HepG2 (cell line): Measurements from ENCODE around the gene MEGF6. TPM values are rescaled to one million over a fixed set of nuclear protein-coding genes. Genes with fewer than 3 reads are reported as not detected.

Experiments
- BCL3 ChIP-seq: sonication (generic); formaldehyde crosslinking; IDR thresholded peaks from 2 replicates; pipeline ENCODE4 v1.5.1; 2020; ENCODE audit warnings: mild to moderate bottlenecking, missing genetic modification reagents, moderate library complexity
- CERS6 ChIP-seq: sonication (generic); formaldehyde crosslinking; IDR thresholded peaks from 2 replicates; pipeline ENCODE4 v1.5.0; 2020; ENCODE audit warnings: missing genetic modification reagents
- E2F5 ChIP-seq: sonication (generic); formaldehyde crosslinking; conservative IDR thresholded peaks from 2 replicates; pipeline ENCODE4 v1.4.0; 2020; ENCODE audit warnings: missing genetic modification reagents
- GTF2F1 ChIP-seq: fragments of 150-350 bp; IDR thresholded peaks from 2 replicates; pipeline ENCODE4 v1.6.1; 2014; ENCODE audit warnings: low read length
- HOMEZ ChIP-seq: IDR thresholded peaks from 2 replicates; pipeline ENCODE4 v1.6.1; 2016; ENCODE audit warnings: low read depth
- NBN ChIP-seq: fragments of 450-650 bp; conservative IDR thresholded peaks from 2 replicates; pipeline ENCODE4 v1.6.1; 2017
- POLR2AphosphoS5 ChIP-seq: IDR thresholded peaks from 2 replicates; pipeline ENCODE4 v1.6.1; 2012; ENCODE audit warnings: low read depth, low read length
- RAD51 ChIP-seq: fragments of 450-650 bp; IDR thresholded peaks from 2 replicates; pipeline ENCODE4 v1.6.1; 2016; ENCODE audit warnings: borderline replicate concordance
- SIX4 ChIP-seq: sonication (generic); formaldehyde crosslinking; IDR thresholded peaks from 2 replicates; pipeline ENCODE4 v1.4.0; 2020; ENCODE audit warnings: missing genetic modification reagents
- SRY ChIP-seq: sonication (generic); formaldehyde crosslinking; IDR thresholded peaks from 2 replicates; pipeline ENCODE4 v1.8.0; 2022; ENCODE audit warnings: mild to moderate bottlenecking, missing genetic modification reagents
- ZFP62 ChIP-seq: sonication (generic); formaldehyde crosslinking; IDR thresholded peaks from 2 replicates; pipeline ENCODE4 v1.4.0; 2020; ENCODE audit warnings: missing genetic modification reagents
- ZFP91 ChIP-seq: sonication (generic); formaldehyde crosslinking; IDR thresholded peaks from 2 replicates; pipeline ENCODE4 v1.9.0; 2022; ENCODE audit warnings: missing genetic modification reagents, mild to moderate bottlenecking, borderline replicate concordance
- ZNF343 ChIP-seq: sonication (generic); formaldehyde crosslinking; IDR thresholded peaks from 2 replicates; pipeline ENCODE4 v1.4.0; 2020; ENCODE audit warnings: mild to moderate bottlenecking, missing genetic modification reagents
- ZNF501 ChIP-seq: sonication (generic); formaldehyde crosslinking; IDR thresholded peaks from 2 replicates; pipeline ENCODE4 v1.5.1; 2020; ENCODE audit warnings: mild to moderate bottlenecking, moderate library complexity, missing genetic modification reagents
- ZNF558 ChIP-seq: sonication (generic); formaldehyde crosslinking; IDR thresholded peaks from 2 replicates; pipeline ENCODE4 v1.9.0; 2022; ENCODE audit warnings: mild to moderate bottlenecking, missing genetic modification reagents, borderline replicate concordance
- ZNF770 ChIP-seq: sonication (generic); formaldehyde crosslinking; IDR thresholded peaks from 2 replicates; pipeline ENCODE4 v1.5.0; 2020; ENCODE audit warnings: mild to moderate bottlenecking, missing genetic modification reagents
- ZNF773 ChIP-seq: sonication (generic); formaldehyde crosslinking; IDR thresholded peaks from 2 replicates; pipeline ENCODE4 v1.4.0; 2020; ENCODE audit warnings: missing genetic modification reagents, borderline replicate concordance
- ZNF777 ChIP-seq: sonication (generic); formaldehyde crosslinking; IDR thresholded peaks from 2 replicates; pipeline ENCODE4 v1.4.0; 2020; ENCODE audit warnings: missing genetic modification reagents
- ZSCAN12 ChIP-seq: sonication (generic); formaldehyde crosslinking; IDR thresholded peaks from 2 replicates; pipeline ENCODE4 v1.9.0; 2021; ENCODE audit warnings: mild to moderate bottlenecking, missing genetic modification reagents
- ZSCAN30 ChIP-seq: sonication (generic); formaldehyde crosslinking; IDR thresholded peaks from 2 replicates; pipeline ENCODE4 v1.5.0; 2020; ENCODE audit warnings: mild to moderate bottlenecking, missing genetic modification reagents
- polyA plus RNA-seq, 8 experiments: library from polyadenylated mRNA; depleted of rRNA in 3 of 8; stranded (reverse) in 7 of 8; unstranded in 1 of 8; fragments of >200 nt; fragmentation: Illumina TruSeq in 4 of 8; extraction: Trizol in 4 of 8; gene quantifications; 2 replicates each; pipeline versions ENCODE4 v1.2.1 to v1.2.3, GENCODE V29; 2011 to 2016; ENCODE audit warnings: low read depth in 4 of 8, missing spikeins in 1 of 8, mixed read lengths in 1 of 8; ENCODE audit not compliant: insufficient read depth in 1 of 8
- total RNA-seq, 5 experiments: library from RNA; depleted of rRNA; stranded (reverse); fragments of >200 nt; fragmentation: Illumina TruSeq; extraction: Trizol; gene quantifications; 2 replicates each; pipeline ENCODE4 v1.2.3, GENCODE V29; 2016; ENCODE audit warnings: low read depth in 1 of 5

MEGF6 gene
- total and polyA plus RNA-seq, 2 of the 13 experiments (the other 11 are each of a cell fraction or from before 2014, with no cell fraction given), result 1.9 TPM

GRCh38 chr1:3624200-3625136, 13.2 kb upstream of the MEGF6 start, which contains the start of gene TPRG1L (continued):
- TF ChIP-seq E2F5 (CRISPR knock-in tag), result peak; percentile 20; the same call in 1 of the 2 replicates
- TF ChIP-seq ZNF343 (CRISPR knock-in tag), result no peak
- no peak; the same call in 1 of the 2 replicates for TF ChIP-seq ZNF773
- TF ChIP-seq ZNF770, result peak; percentile 14; the same call in 1 of the 2 replicates
- TF ChIP-seq ZSCAN12 (CRISPR knock-in tag), result no peak
- TF ChIP-seq HOMEZ (CRISPR knock-in tag), result 0 out of 2 replicates have a peak, but pooled peaks have one; percentile 10
- TF ChIP-seq BCL3 (CRISPR knock-in tag), result no peak
- TF ChIP-seq SIX4, result no peak
- no peak for TF ChIP-seq ZNF558
- peak; percentile 37; the same call in 1 of the 2 replicates for TF ChIP-seq ZNF777 (CRISPR knock-in tag)
- TF ChIP-seq RAD51, result no peak
- TF ChIP-seq CERS6 (CRISPR knock-in tag), result 0 out of 2 replicates have a peak, but pooled peaks have one; percentile 30
- TF ChIP-seq ZFP62 (CRISPR knock-in tag), result no peak
- peak; percentile 72 for TF ChIP-seq ZNF501 (CRISPR knock-in tag)
- TF ChIP-seq SRY (CRISPR knock-in tag), result 0 out of 2 replicates have a peak, but pooled peaks have one; percentile 24
- 0 out of 2 replicates have a peak, but pooled peaks have one; percentile 32 for TF ChIP-seq POLR2AphosphoS5
- TF ChIP-seq ZSCAN30 (CRISPR knock-in tag), result no peak
- TF ChIP-seq ZFP91 (CRISPR knock-in tag), result peak; percentile 65; the same call in 1 of the 2 replicates
- TF ChIP-seq GTF2F1, result no peak
- TF ChIP-seq NBN, result no peak
